ENCODE measurements around the gene ADGB.

Gene ADGB

GRCh38 chr6:146859206-146859605 is 260.4 kb downstream of the ADGB start:
- no peak for DNase-seq (ENCODE audit: low read depth in 1 of 2, low spot score in 1 of 2)
- H3K4me3 ChIP-seq (replicated peaks; ENCODE audit: insufficient read depth, low read length): no peak overlapping the region
- TF ChIP-seq POLR2AphosphoS5 (IDR thresholded peaks at IDR 0.05; ENCODE audit: low read depth): no peak
- TF ChIP-seq, protein P1, sequence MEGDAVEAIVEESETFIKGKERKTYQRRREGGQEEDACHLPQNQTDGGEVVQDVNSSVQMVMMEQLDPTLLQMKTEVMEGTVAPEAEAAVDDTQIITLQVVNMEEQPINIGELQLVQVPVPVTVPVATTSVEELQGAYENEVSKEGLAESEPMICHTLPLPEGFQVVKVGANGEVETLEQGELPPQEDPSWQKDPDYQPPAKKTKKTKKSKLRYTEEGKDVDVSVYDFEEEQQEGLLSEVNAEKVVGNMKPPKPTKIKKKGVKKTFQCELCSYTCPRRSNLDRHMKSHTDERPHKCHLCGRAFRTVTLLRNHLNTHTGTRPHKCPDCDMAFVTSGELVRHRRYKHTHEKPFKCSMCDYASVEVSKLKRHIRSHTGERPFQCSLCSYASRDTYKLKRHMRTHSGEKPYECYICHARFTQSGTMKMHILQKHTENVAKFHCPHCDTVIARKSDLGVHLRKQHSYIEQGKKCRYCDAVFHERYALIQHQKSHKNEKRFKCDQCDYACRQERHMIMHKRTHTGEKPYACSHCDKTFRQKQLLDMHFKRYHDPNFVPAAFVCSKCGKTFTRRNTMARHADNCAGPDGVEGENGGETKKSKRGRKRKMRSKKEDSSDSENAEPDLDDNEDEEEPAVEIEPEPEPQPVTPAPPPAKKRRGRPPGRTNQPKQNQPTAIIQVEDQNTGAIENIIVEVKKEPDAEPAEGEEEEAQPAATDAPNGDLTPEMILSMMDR (IDR thresholded peaks at IDR 0.05; ENCODE audit: insufficient read depth, low read length): no peak
- TF ChIP-seq SPI1 (IDR thresholded peaks at IDR 0.05; ENCODE audit: borderline replicate concordance, low read depth): no peak
- TF ChIP-seq GABPA (IDR thresholded peaks at IDR 0.05; ENCODE audit: low read depth): no peak
- no peaks in the 10 kb centered on the region for H3K27me3 ChIP-seq (ENCODE audit: insufficient read depth, poor library complexity, severe bottlenecking)
- no peak overlapping the region for H3K27ac ChIP-seq (replicated peaks)

GRCh38 chr6:146859795-146860495 is 261.2 kb downstream of the ADGB start:
- no peak overlapping the region for H3K27ac ChIP-seq (replicated peaks)
- TF ChIP-seq, protein P1 (IDR thresholded peaks at IDR 0.05; ENCODE audit: insufficient read depth, low read length): no peak
- no peak for TF ChIP-seq SPI1 (IDR thresholded peaks at IDR 0.05; ENCODE audit: borderline replicate concordance, low read depth)
- TF ChIP-seq GABPA (IDR thresholded peaks at IDR 0.05; ENCODE audit: low read depth): no peak
- TF ChIP-seq POLR2AphosphoS5 (IDR thresholded peaks at IDR 0.05; ENCODE audit: low read depth): no peak
- TF ChIP-seq, protein P2, sequence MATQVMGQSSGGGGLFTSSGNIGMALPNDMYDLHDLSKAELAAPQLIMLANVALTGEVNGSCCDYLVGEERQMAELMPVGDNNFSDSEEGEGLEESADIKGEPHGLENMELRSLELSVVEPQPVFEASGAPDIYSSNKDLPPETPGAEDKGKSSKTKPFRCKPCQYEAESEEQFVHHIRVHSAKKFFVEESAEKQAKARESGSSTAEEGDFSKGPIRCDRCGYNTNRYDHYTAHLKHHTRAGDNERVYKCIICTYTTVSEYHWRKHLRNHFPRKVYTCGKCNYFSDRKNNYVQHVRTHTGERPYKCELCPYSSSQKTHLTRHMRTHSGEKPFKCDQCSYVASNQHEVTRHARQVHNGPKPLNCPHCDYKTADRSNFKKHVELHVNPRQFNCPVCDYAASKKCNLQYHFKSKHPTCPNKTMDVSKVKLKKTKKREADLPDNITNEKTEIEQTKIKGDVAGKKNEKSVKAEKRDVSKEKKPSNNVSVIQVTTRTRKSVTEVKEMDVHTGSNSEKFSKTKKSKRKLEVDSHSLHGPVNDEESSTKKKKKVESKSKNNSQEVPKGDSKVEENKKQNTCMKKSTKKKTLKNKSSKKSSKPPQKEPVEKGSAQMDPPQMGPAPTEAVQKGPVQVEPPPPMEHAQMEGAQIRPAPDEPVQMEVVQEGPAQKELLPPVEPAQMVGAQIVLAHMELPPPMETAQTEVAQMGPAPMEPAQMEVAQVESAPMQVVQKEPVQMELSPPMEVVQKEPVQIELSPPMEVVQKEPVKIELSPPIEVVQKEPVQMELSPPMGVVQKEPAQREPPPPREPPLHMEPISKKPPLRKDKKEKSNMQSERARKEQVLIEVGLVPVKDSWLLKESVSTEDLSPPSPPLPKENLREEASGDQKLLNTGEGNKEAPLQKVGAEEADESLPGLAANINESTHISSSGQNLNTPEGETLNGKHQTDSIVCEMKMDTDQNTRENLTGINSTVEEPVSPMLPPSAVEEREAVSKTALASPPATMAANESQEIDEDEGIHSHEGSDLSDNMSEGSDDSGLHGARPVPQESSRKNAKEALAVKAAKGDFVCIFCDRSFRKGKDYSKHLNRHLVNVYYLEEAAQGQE (IDR thresholded peaks at IDR 0.05; ENCODE audit: insufficient replicate concordance, low read depth): no peak
- no peaks in the 10 kb centered on the region for H3K27me3 ChIP-seq (ENCODE audit: insufficient read depth, poor library complexity, severe bottlenecking)

GRCh38 chr6:146860583-146860982 is 261.8 kb downstream of the ADGB start:
- Histone ChIP-seq H3K27ac (replicated peaks) (no peak overlapping the region), H3K27me3 (ENCODE audit: insufficient read depth, poor library complexity, severe bottlenecking) (no peaks in the 10 kb centered on the region), H3K4me3 (replicated peaks; ENCODE audit: insufficient read depth, low read length) (no peak overlapping the region)
- DNase-seq (ENCODE audit: low read depth in 1 of 2, low spot score in 1 of 2): no peak
- TF ChIP-seq POLR2AphosphoS5 (IDR thresholded peaks at IDR 0.05; ENCODE audit: low read depth) (no peak), GABPA (IDR thresholded peaks at IDR 0.05; ENCODE audit: low read depth) (no peak), SPI1 (IDR thresholded peaks at IDR 0.05; ENCODE audit: borderline replicate concordance, low read depth) (no peak)
- TF ChIP-seq, protein P1 (IDR thresholded peaks at IDR 0.05; ENCODE audit: insufficient read depth, low read length): no peak
- TF ChIP-seq, protein P2 (IDR thresholded peaks at IDR 0.05; ENCODE audit: insufficient replicate concordance, low read depth): no peak

More at GRCh38 chr6:146859795-146860495, 261.2 kb downstream of the ADGB start:
- DNase-seq (ENCODE audit: low read depth in 1 of 2, low spot score in 1 of 2): no peak
- no peak overlapping the region for H3K4me3 ChIP-seq (replicated peaks; ENCODE audit: insufficient read depth, low read length)
